Activated naive CD8-positive, alpha-beta T cell treated with anti-CD3 and anti-CD28 coated beads, Interleukin-2, amount 50 U/mL, for 16 hours (primary cell): ENCODE results near the gene EFNB2.

Source experiments
- DNase-seq: peaks from one replicate; pipeline ENCODE4 v3.0.0-alpha.2; 2020; ENCODE audit warnings: low read depth, low spot score

EFNB2 gene

GRCh38 chr13:106500445-106500844, 35.0 kb downstream of the EFNB2 start:
- DNase-seq: no peak

DNA sequence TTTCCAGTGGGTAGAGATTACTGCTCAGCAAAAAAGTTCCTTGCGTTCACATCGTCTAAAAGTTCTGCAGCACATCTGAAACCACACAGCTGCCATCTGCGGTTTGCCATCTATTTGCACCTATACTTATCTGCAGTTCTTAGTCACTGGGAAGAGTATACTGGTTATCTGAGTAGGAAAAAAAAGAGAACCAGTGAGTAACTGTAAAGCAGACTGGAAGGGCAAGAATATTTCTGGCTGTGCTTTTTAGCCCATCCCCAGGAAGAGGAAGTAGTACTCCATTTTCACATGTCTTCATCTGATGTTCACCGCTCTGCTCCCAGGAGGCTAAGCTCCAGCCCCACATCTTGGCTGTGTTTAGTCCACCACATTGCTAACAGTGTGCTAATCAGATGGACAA, 35.6 kb downstream of the EFNB2 start:
- DNase-seq: no peak

DNA sequence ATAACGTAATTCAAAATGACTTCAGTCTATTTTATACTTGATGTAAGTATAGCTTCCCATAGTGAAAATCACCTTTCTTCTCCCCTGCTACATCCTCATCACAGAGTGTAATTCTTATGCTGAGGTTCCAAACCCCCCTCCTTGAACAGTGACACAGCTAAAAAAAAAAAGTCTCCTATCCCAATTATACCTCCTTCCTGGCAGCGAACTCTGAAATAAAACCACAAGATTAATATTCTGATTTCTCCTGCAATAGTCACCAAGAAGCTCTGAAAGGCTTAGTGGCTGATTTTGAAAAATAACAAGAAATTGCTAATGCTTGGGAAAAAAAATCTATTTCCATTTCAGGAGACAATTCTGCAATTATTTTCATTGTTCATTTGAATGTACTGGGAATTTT, 36.3 kb downstream of the EFNB2 start:
- no peak for DNase-seq

DNA sequence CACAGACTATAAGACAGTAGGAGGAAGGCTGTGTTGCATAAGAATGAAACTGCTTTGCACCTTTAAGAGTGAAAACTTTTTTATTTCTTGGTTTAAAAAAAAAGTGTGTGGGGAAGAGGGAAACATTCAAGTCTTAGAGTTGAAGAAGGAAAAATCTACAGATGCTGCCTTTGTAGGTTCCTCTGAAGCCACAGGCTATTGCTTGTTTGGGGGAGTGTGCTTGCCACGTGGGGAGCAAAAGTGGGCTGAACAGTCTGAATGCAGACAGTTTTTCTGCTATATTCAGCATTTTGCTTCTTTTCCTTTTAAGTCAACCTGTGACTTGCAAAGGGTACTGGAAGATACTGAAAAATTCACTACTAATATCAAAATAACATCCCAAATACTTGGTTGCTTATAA, 36.9 kb downstream of the EFNB2 start:
- DNase-seq: no peak

- DNase-seq: no peak
These were observed 37.3 kb downstream of the EFNB2 start for GRCh38 chr13:106498158-106498557.

DNA sequence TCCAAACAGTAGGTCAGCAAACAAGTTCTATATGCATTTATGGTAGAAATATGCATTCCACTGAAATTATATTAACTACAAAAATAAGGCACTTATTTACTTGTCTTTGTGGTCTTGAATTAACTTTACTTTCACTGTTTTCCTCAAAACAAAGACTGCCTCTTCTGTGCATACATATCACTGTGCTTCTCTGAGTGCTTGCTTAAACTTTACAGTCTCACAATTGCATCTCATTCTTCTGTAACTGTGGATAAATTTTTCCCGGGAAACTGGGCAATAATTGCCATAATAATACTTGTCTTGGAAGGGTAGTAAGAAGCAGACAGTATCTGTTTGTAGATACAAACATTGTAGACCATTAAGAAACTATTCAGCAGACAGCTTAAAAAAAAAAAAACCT, 38.4 kb downstream of the EFNB2 start:
- no peak for DNase-seq

DNA sequence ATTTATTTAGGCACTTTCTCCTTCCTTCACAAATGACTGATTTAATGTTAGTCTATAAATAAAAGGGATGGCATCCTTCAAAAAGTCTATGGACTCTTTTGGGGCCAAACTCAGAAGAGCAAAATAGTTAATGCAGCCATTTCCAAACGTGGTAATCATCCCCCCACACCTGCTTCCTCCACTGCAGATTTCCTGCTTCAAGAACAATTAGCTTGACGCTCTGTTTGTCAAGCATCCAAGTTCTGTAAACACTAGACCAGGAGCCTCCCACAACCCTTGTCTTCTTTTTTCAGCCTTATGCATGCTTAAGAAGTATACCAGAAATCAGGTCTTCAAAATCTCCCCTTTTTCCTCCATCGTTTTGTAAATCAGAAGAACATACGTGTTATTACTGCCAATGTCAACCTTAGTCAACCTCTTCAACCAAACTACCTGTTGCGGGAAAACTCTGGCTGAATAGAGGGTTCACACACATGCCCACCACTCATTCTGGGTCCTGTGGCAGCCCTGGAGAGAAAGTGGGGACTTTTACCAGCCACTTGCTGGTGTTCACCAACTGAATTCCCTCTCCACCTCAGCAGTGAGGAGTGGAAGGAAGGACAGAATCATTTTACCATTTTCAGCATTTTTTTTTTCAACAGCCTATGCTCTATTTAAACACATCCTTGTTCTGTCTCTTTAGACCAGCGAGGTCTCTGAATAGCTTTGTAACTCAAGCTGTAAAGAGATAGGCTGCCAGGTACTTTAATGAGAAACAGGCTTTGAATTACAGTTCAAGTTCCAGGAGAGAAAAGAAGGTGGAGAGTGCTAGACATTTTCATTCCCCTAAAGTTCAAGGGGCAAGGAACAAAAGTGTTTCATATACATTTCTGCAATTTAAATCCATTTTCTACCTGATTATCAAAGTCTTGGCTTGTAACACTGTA, 39.1 kb downstream of the EFNB2 start:
- DNase-seq: no peak

DNA sequence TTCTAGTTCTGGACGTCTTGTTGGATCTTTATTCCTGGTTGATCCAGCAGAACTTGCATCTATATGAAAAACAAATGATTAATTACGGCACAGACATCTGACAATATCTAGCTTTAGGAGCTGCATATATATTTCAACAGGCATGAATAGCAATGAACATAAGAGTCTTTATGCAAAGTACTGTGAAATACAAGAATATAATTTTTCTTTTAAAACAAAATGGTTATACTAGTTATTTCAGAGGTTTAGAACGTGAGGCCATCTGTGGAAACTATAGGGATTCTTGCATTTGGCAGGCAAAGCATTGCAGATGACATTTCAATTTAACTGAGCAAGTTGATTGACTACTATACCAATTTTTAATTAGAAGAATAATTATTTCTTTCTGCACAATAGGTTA, 40.5 kb downstream of the EFNB2 start:
- DNase-seq: no peak

DNA sequence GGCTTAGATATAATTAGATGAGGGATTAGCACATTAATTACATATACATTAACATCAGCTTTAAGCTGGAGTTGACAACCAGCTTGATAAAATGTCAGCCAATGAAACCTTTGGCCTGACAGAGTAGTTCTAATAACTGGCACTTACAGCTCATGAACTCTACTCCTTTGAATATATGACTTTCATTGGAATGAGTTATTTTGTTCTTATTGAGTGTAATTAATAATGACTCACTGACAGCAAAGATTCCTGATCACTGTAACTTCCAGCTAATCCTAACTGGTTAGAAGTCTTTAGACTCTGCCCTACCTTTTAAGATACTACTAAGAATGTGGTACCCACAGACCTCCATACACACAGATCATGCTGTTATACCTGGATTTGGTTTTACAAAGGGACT, 41.0 kb downstream of the EFNB2 start:
- no peak for DNase-seq

DNA sequence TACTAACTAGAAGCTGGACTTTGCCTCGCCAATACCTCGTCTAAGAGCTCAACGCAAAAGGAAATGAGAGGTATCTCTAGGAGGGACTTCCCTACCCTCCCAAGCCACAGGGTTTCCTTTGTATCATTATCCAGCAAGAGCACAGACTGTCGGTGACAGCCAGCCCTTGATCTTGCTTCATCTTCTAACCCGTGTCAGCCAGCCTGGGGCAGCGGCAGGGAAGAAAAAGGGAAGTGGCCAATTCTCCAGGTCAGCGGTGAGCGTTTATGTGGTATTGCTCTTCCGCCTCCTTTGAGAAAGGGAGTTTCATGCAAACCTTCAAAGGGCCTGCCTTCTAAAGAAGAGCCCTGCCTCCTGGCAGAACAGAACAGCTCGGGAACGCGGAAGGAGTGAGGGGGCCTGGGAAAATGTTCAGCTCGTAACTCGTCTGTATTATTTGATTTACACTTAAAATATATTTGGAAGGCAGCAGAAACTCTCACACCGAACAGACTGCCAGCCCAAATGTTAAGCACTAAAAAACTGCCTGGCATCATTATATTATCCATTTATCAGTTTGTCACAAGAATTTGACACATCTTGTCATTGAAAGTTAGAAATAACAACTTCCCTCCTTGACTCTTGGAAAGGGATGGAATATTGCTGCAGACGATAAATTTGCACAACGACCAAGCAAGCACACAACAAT, 41.8 kb downstream of the EFNB2 start:
- DNase-seq: no peak

GRCh38 chr13:106492588-106493475, 42.6 kb downstream of the EFNB2 start:
- DNase-seq: no peak

GRCh38 chr13:106491928-106492587, 43.4 kb downstream of the EFNB2 start:
- no peak for DNase-seq

DNA sequence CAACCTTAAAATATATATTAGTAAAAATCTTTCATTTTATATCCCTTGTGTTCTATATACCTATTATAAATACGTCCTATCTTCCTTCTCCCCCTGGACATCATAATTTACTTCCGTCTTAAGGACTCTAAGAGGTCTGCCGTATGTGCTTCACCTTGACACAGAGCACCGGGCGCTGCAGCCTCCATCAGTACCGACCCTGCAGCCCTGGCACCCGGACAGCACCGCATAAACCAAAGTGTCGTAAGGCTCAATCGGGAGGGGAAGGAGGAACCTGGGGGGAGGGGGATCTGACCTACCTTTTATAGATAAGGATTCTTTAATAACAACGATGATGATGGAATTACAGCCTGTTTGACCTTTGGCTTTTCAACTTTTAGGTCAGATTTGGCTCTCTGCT, 44.0 kb downstream of the EFNB2 start:
- DNase-seq: no peak

GRCh38 chr13:106490569-106491321, 44.7 kb downstream of the EFNB2 start:
- no peak for DNase-seq

DNA sequence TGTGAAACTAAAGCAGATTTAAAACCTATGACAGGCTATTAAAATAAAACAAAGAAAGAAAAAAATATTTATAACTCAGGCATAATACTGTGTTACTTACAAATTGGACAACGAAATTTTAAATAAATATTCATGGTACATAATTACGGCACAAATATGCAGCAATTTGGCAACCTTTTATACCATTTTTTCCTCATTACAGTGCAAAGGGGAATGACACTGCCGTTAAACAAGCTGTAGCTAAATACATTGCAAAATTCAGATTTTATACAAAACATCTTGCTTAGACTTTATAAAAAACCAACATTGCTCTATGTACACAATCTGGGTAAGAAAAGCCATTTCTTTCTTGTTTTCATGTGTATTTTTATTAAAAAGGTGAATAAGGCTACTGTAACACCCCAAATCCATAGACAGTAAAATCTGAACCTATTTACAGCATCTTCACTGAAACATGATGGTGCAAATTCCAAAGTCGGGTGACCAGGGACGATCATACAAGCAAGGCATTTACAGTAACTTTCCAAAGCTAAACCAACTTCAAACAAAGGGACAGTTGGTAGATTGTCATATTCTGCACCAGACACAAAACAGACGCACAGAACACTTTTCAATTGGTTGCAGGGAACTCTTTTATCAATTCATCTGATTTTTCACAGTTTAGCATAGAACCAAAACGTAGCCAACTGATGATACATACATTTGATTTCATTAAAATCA, 45.5 kb downstream of the EFNB2 start:
- no peak for DNase-seq

DNA sequence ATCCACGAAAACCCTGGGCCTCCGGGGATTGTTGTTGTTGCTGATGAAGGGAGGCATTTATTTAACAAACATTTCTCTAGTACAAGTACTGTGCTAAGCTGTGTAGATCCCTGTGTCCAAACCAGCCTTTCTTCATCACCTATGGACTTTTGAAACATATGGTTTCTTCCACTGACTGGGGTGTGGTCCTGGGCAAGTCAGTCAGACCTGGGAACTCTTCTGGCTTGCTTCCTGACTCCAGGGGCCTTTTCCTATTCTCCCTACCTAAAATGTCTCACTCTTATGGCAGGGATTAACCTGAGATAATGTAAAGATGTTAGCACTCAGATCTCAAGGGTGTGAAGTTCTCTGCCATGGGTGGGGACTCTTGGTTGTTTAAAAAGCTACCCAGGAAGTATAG, 46.8 kb downstream of the EFNB2 start:
- DNase-seq: no peak

- no peak for DNase-seq
These were observed 47.4 kb downstream of the EFNB2 start for GRCh38 chr13:106488076-106488475.

DNA sequence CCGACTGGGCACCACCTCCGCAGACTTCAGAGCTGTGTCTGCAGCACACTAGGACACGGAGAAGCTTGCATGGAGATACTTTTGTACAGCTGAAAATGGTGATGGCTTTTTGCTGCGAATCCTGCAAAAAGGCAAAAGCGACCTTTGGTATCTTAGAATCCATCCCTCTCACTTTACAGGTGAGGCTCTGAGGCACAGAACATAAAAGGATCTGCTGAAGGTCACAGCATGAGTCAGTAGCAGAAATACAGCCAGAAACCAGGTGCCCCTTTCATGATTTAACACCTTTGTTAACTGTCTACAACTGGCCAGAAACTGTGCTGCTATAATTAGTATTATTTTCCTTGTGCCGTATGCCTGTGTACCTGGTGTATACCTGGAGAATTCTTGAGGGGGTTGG, 48.3 kb downstream of the EFNB2 start:
- DNase-seq: no peak

DNA sequence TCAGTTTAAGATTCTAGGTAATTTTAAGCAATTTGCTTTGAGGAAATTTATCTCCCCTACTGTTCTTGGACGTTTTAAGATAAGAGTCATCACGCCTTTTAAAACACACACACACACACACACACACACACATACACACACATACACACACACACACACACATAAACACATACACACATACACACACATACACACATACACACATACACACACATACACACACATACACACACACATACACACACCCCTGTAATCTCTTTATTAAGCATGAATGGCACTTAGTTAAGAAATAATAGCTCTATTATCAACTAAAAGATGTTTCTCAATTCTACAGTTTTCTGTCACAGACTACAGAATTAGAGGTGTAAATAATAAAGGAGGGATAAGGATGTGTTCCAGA, 49.2 kb downstream of the EFNB2 start:
- DNase-seq: no peak

DNA sequence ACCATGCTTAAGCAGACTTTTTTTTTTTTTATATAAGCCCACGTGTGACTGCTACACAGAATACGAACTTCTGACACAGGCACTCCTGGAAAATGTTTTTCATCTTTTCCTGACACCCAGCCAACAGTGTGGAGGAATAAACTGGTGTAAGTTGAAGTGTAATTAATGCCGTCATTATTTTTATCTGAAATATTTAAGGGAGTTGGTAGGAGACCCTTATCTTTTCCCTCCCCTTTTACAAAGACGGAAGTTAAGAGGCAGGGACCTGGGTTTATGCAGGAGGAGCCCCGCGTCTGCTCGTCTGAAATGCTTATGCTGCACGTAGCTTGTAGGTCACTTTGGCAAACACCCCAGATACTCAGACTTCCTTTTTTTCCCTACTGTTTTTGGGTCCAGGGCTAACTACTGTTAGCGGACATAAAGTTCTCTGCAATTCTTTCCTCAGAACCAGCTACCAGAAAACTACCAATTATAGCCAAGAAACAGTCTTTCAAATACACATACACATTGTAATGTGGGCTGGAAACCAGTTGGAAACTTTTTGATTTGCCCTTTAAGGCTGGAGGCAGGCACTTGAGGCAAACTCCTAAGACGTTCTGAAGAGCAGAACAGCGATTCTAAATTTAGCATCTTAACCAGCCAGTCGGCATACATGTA, 50.8 kb downstream of the EFNB2 start:
- DNase-seq: no peak
